ENCODE results near the gene CRIM1. TPM values are rescaled to one million over a fixed set of nuclear protein-coding genes. Genes with fewer than 3 reads are reported as not detected.

CRIM1 gene
- total RNA-seq, 1 donor from 2014 or later: 246 TPM

DNA sequence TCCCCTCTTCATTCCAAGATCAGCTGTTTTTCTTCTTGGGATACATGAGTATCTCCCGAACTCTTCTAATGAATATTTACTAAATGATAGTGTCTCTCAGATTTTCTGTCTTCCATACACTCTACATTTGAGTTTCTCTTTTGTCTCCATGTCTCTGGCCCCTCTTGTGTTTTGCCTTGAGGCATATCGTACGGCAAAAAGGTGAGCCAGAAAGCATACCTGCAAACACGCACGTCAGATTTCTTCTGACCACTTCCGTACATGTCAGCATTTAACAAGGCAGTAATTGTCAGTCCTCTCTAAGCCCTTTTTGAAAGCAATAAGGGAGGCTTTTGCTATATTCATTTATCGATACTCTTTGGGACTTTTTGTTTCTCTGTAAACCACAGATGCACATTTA is 160.0 kb downstream of the CRIM1 start:
- no peak overlapping the region for H3K4me3 Mint-ChIP-seq (ENCODE audit: unreplicated experiment)
- TF ChIP-seq, protein P1, sequence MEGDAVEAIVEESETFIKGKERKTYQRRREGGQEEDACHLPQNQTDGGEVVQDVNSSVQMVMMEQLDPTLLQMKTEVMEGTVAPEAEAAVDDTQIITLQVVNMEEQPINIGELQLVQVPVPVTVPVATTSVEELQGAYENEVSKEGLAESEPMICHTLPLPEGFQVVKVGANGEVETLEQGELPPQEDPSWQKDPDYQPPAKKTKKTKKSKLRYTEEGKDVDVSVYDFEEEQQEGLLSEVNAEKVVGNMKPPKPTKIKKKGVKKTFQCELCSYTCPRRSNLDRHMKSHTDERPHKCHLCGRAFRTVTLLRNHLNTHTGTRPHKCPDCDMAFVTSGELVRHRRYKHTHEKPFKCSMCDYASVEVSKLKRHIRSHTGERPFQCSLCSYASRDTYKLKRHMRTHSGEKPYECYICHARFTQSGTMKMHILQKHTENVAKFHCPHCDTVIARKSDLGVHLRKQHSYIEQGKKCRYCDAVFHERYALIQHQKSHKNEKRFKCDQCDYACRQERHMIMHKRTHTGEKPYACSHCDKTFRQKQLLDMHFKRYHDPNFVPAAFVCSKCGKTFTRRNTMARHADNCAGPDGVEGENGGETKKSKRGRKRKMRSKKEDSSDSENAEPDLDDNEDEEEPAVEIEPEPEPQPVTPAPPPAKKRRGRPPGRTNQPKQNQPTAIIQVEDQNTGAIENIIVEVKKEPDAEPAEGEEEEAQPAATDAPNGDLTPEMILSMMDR (IDR thresholded peaks at IDR 0.05; ENCODE audit: unreplicated experiment): no peak
- peaks cover 8% of the 10 kb centered on the region for H3K27me3 Mint-ChIP-seq (ENCODE audit: unreplicated experiment)
- peaks cover 75% of the 10 kb centered on the region for H3K36me3 Mint-ChIP-seq (ENCODE audit: low read depth, unreplicated experiment)
- DNase-seq (ENCODE audit: low spot score): no peak
- H3K9me3 Mint-ChIP-seq (ENCODE audit: unreplicated experiment): no peaks in the 10 kb centered on the region
- H3K4me1 Mint-ChIP-seq (ENCODE audit: unreplicated experiment): no peaks in the 10 kb centered on the region
- no peak overlapping the region for H3K27ac Mint-ChIP-seq (ENCODE audit: unreplicated experiment)

DNA sequence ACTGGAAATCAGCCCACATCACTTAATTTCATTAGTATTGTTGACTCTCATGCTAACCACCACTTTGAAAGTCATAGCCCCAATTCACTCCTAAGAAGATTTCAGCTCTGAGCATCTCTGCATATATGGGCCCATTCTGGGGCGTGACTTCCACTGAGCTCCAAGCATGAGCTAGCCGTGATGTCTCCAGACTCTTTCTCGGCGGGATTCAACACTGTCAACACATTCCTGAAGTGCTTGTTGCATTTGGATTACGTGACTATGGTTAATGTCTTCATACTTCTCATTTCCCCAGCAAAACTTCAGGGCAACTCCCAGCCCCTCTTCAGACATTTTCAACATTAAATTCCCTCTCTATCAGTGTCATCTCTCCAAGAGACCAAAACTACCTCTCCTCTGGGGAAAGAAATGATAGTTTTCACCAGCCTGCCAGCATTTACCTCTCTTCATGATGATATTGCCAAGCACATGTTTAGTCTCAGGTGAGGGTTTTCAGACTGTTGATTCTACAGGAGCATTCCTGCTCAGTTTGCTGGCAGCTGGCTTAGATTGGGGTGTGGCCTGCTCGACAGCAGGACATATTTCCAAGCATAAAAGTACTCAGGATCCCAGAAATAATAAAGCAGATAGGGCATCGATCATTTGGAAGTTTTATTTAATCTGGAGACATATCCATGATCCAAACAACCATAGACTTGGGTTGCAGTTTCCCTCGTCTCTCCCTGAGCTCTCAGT is 160.7 kb downstream of the CRIM1 start:
- no peak for DNase-seq (ENCODE audit: low spot score)
- H3K27me3 Mint-ChIP-seq (ENCODE audit: unreplicated experiment): peaks cover 8% of the 10 kb centered on the region
- TF ChIP-seq, protein P1 (IDR thresholded peaks at IDR 0.05; ENCODE audit: unreplicated experiment): no peak
- no peak overlapping the region for H3K27ac Mint-ChIP-seq (ENCODE audit: unreplicated experiment)
- no peaks in the 10 kb centered on the region for H3K4me1 Mint-ChIP-seq (ENCODE audit: unreplicated experiment)
- H3K4me3 Mint-ChIP-seq (ENCODE audit: unreplicated experiment): peak overlapping the region; percentile 43
- no peaks in the 10 kb centered on the region for H3K9me3 Mint-ChIP-seq (ENCODE audit: unreplicated experiment)
- H3K36me3 Mint-ChIP-seq (ENCODE audit: low read depth, unreplicated experiment): peaks cover 78% of the 10 kb centered on the region

DNA sequence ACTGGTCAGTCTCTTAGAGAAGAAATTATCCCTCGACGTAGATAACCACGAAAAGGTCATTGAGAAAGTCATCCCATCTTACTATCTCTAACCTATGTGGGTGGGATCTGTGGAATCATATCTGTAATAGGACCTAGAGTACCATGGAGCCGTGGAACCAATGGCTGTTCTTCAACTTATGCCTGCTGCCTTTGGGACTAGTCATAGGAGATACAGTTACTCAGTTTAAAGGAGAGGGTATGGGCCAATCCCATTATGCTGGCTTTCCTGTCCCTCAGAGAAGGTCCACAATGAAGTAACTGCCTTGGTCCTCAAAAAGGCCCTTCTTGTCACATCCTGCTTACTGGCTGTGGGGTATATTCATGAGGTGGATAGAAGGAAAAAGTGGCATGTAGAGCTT is 164.9 kb downstream of the CRIM1 start:
- no peak overlapping the region for H3K4me3 Mint-ChIP-seq (ENCODE audit: unreplicated experiment)
- H3K36me3 Mint-ChIP-seq (ENCODE audit: low read depth, unreplicated experiment): peaks cover 62% of the 10 kb centered on the region
- peaks cover 2% of the 10 kb centered on the region for H3K27me3 Mint-ChIP-seq (ENCODE audit: unreplicated experiment)

DNA sequence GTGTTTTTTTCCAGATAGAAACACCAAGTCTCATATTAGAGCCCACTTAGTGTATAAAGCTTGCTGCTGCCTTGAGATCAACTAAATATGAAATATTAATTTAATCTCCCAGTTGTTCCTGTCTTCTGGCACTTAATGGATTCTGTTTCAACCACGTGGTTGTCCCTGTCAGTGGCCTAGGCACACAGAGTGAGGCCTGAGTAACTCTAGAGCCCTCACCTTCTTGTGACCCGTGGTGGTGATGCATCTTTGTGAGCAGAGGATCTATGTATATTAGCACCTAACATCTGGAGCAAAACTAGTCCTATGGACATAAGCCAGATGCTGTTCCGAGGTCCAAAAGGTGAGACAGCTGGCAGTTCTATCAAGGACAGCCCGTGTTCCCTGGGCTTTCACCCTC is 167.6 kb downstream of the CRIM1 start:
- Mint-ChIP-seq H3K9me3 (ENCODE audit: unreplicated experiment) (no peaks in the 10 kb centered on the region), H3K27ac (ENCODE audit: unreplicated experiment) (no peak overlapping the region), H3K27me3 (ENCODE audit: unreplicated experiment) (peaks cover 2% of the 10 kb centered on the region), H3K36me3 (ENCODE audit: low read depth, unreplicated experiment) (peaks cover 41% of the 10 kb centered on the region), H3K4me1 (ENCODE audit: unreplicated experiment) (no peaks in the 10 kb centered on the region), H3K4me3 (ENCODE audit: unreplicated experiment) (peak overlapping the region; percentile 14)
- TF ChIP-seq, protein P1 (IDR thresholded peaks at IDR 0.05; ENCODE audit: unreplicated experiment): no peak
- DNase-seq (ENCODE audit: low spot score): no peak

More for the DNA sequence above, 164.9 kb downstream of the CRIM1 start:
- Mint-ChIP-seq H3K9me3 (ENCODE audit: unreplicated experiment) (no peaks in the 10 kb centered on the region), H3K4me1 (ENCODE audit: unreplicated experiment) (no peaks in the 10 kb centered on the region), H3K27ac (ENCODE audit: unreplicated experiment) (no peak overlapping the region)
- TF ChIP-seq, protein P1 (IDR thresholded peaks at IDR 0.05; ENCODE audit: unreplicated experiment): no peak
- no peak for DNase-seq (ENCODE audit: low spot score)

DNA sequence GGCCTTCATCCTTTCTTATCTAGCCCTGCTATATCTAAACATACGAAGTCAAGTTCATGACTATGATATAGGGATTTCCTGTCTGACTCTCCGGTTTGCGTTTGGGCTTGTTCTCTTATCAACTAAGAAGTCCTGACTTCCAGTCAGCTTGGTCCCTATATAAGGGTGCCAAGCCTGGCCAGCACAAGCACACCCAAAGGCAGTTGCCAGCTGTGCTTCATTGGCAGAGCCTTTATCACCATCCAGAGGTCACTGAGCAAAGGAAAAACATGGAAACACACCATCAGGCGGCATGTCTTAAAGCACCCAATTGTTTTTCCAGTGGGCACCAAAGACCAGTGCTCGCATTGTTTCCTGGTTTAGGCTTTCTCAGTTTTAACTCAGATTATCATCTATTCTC is 169.7 kb downstream of the CRIM1 start:
- no peak for DNase-seq (ENCODE audit: low spot score)
- TF ChIP-seq, protein P1 (IDR thresholded peaks at IDR 0.05; ENCODE audit: unreplicated experiment): no peak
- no peaks in the 10 kb centered on the region for H3K4me1 Mint-ChIP-seq (ENCODE audit: unreplicated experiment)
- H3K9me3 Mint-ChIP-seq (ENCODE audit: unreplicated experiment): no peaks in the 10 kb centered on the region
- H3K4me3 Mint-ChIP-seq (ENCODE audit: unreplicated experiment): no peak overlapping the region
- no peak overlapping the region for H3K27ac Mint-ChIP-seq (ENCODE audit: unreplicated experiment)
- peaks cover under 1% of the 10 kb centered on the region for H3K27me3 Mint-ChIP-seq (ENCODE audit: unreplicated experiment)
- H3K36me3 Mint-ChIP-seq (ENCODE audit: low read depth, unreplicated experiment): peaks cover 37% of the 10 kb centered on the region
